HL-60/S4 treated with retinoic acid at 250 ng/mL for 4 days and 3 days (cell line): ENCODE data around the gene SRP54.
"Not testable (repeated sequence)": the region's sequence is repeated elsewhere in the genome, so short reads cannot be mapped to it uniquely, and the experiment has no call there.

ENCODE experiments used
- in situ Hi-C: fragments of 300-500 bp; cut with MboI; formaldehyde crosslinking; loops from 2 replicates; pipeline ENCODE4 v1.7.0; 2022; ENCODE audit warnings: low sequenced_read_pairs

The SRP54 gene

GRCh38 chr14:34982421-34983147 is at the start of gene SRP54:
TSS of gene SRP54 (plus strand) at chr14:34982992. CDS start at chr14:34996710, 13,718 bp downstream.
- in situ Hi-C loops = no loop called here

DNA sequence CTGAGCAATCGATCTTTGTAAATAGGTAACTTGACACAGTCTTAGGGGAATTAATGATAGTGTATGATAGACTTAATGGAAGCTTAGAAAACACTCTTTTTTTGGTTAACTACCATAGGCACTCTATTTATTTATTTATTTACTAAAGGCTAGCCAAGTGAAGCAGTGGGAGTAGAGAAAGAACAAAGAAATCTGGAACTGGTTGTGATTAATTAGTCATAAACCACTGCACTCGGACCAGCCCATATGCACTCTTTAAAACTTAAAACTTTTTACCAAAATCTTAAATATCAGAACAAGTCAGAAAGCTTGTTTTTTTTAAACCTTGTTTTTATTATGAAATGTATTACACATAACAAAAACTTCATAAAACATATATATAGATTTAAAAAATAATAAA is 49.5 kb upstream of the SRP54 start:
- in situ Hi-C loops = no loop called here

DNA sequence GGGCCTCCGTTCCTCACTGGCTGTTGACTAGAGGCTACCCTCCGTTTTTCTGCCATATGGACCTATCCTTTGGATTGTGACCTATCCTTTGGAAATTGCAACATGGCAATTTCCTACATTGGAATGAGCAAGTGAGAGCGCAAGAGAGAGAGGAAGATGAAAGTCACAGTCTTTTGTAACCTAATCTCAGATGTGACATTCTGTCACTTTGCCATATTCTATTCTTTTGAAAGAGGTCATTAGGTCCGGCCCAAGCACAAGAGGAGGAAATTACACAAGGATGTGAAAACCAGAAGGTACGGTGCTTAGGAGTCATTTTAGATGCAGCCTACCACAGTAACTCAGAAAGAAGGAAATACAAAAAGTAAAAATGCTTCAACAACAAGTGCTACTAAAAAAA is 47.3 kb upstream of the SRP54 start:
- in situ Hi-C loops = no loop called here

DNA sequence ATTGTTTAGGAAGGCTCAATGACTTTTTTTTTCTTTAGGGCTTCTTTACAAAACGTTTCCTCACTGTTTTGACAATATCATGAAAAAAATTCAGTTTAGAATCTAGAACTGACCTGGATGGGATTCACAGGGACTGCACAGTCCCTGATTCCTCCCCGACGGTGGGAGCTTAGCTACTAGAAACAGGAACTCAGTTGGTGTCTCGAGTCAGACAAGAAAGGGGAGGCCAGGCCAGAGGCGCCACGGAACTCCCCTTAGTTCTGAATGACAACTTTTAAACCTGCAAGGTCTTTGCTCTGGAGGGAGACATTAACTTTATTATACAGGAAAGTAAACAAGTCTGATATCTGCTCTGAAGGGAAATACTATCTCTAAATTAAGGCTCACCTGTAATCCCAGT is 45.4 kb upstream of the SRP54 start:
- in situ Hi-C loops = no loop called here

- in situ Hi-C loops = no loop called here
Measured at GRCh38 chr14:34937876-34938275, 44.9 kb upstream of the SRP54 start.

- in situ Hi-C loops = no loop called here
Measured at GRCh38 chr14:34943506-34943905, 39.3 kb upstream of the SRP54 start.

GRCh38 chr14:34944744-34945143 is 38.0 kb upstream of the SRP54 start:
- in situ Hi-C loops = no loop called here

GRCh38 chr14:34946699-34947098 is 36.1 kb upstream of the SRP54 start:
- in situ Hi-C loops = no loop called here

DNA sequence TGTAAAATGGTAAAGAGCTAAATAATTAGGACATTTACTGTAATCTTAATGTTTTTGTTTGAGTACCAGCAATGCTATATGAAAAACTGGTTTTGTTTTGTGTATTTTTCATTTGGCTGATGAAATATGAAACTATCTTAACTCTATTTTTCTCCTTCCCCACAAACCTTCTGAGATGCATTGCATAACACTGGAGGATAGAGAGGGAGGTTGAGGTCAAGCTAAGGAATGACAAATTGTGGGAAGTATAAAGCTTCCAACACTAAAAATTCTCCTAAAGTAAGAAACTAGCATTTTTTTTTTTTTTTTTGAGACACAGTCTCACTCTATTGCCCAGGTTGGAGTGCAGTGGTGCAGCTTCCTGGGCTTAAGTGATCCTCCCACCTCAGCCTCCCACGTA is 31.5 kb upstream of the SRP54 start:
- in situ Hi-C loops = no loop called here

GRCh38 chr14:34956931-34957330 is 25.9 kb upstream of the SRP54 start:
- in situ Hi-C loops = no loop called here

GRCh38 chr14:34957771-34958286 is 25.0 kb upstream of the SRP54 start:
- in situ Hi-C loops = no loop called here

DNA sequence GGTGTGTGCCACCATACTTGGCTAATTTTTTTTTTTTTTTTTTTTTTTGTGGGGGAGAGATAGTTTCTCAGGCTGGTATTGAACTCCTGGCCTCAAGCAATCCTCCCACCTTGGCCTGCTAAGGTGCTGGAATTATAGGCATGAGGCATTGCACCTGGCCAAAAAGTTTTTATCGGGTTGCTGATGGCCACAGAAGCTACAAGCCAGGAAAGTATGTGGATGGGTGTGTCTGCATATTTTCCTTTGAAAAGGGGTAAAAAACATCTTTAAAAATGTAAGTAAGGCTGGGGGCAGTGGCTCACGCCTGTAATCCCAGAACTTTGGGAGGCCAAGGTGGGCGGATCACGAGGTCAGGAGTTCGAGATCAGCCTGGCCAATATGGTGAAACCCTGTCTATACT is 20.7 kb upstream of the SRP54 start:
- in situ Hi-C loops = not testable (repeated sequence)

- in situ Hi-C loops = no loop called here
Measured at GRCh38 chr14:34964977-34965764, 17.6 kb upstream of the SRP54 start.

- in situ Hi-C loops = no loop called here
Measured at GRCh38 chr14:34965912-34966311, 16.9 kb upstream of the SRP54 start.

GRCh38 chr14:34966413-34966812 is 16.4 kb upstream of the SRP54 start:
- in situ Hi-C loops = no loop called here

DNA sequence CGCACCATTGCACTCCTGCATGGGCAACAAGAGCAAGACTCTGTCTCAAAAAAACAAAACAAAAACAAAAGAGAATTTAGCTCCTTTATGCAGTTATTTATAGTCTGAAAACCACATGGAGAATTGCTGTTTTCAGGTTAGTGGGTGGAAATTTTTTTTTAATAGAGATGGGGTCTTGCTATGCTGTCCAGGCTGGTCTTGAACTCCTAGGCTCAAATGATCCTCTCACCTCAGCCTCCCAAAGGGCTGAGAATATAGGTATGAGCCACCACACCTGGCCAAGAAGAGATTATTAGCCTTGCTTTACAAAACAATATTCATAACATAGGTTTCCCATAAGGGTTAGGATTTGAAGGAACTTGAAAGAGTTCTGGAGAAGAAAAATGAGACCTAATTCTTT is 12.1 kb upstream of the SRP54 start:
- in situ Hi-C loops = no loop called here

DNA sequence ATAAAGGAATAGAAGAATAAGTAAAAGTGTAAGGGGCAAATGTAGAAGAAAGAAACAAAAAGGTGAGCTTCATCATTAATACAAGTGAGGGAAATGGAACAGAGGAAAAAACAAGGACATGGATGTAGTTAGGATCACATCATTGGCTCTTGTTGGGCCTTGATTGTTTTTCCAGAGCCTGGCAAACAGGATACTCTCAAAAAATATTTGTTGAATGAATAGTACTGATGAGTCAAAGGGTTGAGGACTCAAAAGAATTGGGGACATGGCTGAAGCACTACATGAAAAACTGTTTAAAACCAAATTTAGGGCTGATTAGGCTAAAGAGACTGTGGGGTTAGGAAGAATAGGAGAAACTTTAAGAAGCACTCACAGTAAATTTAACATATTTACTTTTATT is 11.4 kb upstream of the SRP54 start:
- in situ Hi-C loops = no loop called here

GRCh38 chr14:34971801-34972200 is 11.0 kb upstream of the SRP54 start:
- in situ Hi-C loops = no loop called here

DNA sequence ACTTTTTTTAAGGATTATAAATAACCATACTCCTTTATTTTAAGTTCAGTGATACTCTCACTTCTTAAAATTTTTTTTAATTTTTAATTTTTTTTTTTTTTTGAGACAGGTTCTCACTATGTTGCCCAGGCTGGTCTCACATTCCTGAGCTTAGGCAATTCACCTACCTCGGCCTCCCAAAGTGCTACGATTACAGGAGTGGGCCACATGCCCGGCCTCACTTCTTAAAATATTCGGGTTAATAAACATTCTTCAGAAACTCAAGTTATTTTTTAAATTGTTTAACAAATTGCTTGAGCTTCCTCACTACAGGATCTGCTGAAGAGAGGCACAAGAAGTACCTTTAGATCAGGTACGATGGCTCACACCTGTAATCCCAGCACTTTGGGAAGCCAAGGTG is 4.3 kb upstream of the SRP54 start:
- in situ Hi-C loops = no loop called here

- in situ Hi-C loops = no loop called here
Measured at GRCh38 chr14:34980337-34980900, 2.4 kb upstream of the SRP54 start.

DNA sequence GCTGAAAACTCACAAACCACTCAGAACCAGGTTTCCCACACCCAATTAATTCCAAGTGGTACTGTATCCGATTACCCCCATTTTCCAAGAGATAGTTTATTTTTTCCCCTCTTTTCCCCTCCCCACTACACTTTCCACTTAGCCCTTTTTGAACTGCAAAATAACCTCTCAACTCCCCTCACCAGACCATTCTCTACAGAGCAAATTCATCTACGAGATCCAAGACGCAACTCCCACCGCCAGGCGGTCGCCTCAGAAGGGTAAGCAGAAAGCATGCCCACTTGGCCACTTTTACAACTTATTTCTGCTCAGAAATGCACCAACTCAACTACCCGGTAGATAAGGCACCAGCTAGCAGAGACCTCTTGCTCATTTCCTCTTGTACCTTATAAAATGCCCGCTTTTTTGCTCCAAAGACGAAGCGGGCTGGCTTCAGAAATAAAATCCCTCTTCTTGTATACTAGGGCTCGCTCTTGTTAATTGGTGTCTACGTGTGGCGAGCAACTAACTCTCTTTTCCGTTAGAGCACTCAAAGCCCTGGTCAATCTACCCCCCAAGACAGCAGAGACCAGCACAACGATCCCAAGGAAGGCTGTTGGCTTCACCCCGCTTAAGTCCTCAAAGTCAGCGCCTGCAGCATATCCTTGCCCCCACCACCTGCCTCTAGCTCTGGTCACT is 910 bp upstream of the SRP54 start:
- in situ Hi-C loops = no loop called here
